Nephron progenitor cell (in vitro differentiated cells): ENCODE data around the gene CHST5.
A peak's percentile ranks its signal among the peaks of the same experiment; 100 is the strongest.

Experiments
- DNase-seq: peaks from one replicate; pipeline ENCODE4 v3.0.0; 2021
- H3K27ac Mint-ChIP-seq: 2 replicates; pipeline ENCODE4 v1.8.0; 2021; ENCODE audit warnings: mild to moderate bottlenecking, moderate library complexity, mixed read lengths
- H3K27me3 Mint-ChIP-seq: 2 replicates; pipeline ENCODE4 v1.8.0; 2021; ENCODE audit warnings: mild to moderate bottlenecking, low read depth, mixed read lengths; ENCODE audit not compliant: poor library complexity
- H3K36me3 Mint-ChIP-seq: 2 replicates; pipeline ENCODE4 v1.8.0; 2021; ENCODE audit warnings: low read depth, mixed read lengths
- H3K4me1 Mint-ChIP-seq: 2 replicates; pipeline ENCODE4 v1.8.0; 2021; ENCODE audit warnings: mixed read lengths
- H3K4me3 Mint-ChIP-seq: 2 replicates; pipeline ENCODE4 v1.8.0; 2021; ENCODE audit warnings: mild to moderate bottlenecking, moderate library complexity, mixed read lengths
- H3K9me3 Mint-ChIP-seq: 2 replicates; pipeline ENCODE4 v1.8.0; 2021; ENCODE audit warnings: mild to moderate bottlenecking, moderate library complexity, mixed read lengths
- TF ChIP-seq, protein P1 (sequence below): fragments of 200-600 bp; sonication (generic); IDR thresholded peaks from 2 replicates; pipeline ENCODE4 v1.5.0; 2021; ENCODE audit warnings: antibody characterized with exemption

Gene CHST5

DNA sequence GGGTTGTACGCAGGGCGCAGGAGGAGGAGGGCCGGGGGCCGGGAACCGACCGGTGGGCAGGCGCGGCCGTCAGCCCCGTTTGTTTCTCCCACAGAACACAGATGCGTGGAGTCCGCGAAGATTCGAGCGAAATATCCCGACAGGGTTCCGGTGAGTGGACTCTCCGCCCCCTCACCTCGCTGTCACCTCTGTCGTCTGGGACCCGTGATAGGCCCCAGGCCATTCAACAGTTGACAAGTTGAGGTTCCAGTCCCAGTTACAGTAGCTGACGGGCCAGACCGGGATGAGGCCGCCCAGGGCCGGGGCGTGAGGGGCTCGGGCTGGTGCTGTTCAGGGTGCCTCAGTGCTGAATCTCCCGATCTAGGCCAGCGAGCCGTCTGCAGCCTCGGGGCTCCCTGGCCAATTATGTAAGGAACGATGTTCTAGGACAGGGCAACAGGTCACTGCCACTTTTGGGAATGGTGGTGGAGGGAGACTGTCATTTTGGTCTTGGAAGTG, 30.9 kb upstream of the CHST5 start:
- peak; percentile 56 for DNase-seq
- Mint-ChIP-seq H3K9me3 (no peaks in the 10 kb centered on the region), H3K36me3 (peaks cover 18% of the 10 kb centered on the region), H3K4me1 (peaks cover 36% of the 10 kb centered on the region), H3K27me3 (peaks cover 6% of the 10 kb centered on the region), H3K27ac (no peak overlapping the region), H3K4me3 (peak overlapping the region; percentile 97)
- TF ChIP-seq, protein P1, sequence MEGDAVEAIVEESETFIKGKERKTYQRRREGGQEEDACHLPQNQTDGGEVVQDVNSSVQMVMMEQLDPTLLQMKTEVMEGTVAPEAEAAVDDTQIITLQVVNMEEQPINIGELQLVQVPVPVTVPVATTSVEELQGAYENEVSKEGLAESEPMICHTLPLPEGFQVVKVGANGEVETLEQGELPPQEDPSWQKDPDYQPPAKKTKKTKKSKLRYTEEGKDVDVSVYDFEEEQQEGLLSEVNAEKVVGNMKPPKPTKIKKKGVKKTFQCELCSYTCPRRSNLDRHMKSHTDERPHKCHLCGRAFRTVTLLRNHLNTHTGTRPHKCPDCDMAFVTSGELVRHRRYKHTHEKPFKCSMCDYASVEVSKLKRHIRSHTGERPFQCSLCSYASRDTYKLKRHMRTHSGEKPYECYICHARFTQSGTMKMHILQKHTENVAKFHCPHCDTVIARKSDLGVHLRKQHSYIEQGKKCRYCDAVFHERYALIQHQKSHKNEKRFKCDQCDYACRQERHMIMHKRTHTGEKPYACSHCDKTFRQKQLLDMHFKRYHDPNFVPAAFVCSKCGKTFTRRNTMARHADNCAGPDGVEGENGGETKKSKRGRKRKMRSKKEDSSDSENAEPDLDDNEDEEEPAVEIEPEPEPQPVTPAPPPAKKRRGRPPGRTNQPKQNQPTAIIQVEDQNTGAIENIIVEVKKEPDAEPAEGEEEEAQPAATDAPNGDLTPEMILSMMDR, result no peak

DNA sequence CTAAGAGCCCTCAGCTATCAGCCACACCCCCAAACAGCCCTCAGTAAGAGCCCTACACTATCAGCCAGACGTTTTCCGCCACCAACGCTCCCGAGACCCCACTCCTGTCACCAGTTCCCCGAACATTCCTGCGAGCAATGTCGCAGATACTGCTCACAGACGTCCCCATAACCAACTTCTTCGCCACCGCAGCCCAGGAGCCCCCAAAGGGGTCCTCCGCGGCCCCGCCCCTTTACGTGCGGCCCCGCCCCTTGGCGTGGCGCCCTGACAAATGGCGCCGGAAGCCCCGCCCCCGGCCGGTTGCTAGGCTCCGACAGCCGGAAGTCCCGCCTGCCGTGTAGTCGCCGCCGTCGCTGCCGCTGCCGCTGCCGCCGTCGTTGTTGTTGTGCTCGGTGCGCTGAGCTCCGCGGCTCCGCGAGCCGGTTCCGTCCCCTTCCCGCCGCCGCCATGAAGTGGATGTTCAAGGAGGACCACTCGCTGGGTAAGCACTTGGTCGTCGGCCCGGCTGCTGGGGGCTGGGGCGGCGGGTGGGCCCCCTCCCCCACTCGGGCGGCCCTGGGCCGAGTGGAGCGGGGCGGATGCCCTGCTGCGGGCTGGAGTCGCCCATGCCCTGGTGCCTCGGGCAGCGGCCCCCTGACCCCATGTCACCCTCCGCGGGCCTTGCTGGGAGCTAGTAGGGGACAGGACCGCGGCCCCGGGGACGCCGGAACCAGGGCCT, 30.3 kb upstream of the CHST5 start, which contains the start of gene GABARAPL2:
Gene GABARAPL2 (plus strand): TSS at position 340 of the 718 bp plus-strand sequence. CDS start 108 bp downstream, at position 448.
- H3K27ac Mint-ChIP-seq, result peak within 1 kb of the TSS; percentile 50
- H3K9me3 Mint-ChIP-seq, result no peaks in the 10 kb centered on the region

DNA sequence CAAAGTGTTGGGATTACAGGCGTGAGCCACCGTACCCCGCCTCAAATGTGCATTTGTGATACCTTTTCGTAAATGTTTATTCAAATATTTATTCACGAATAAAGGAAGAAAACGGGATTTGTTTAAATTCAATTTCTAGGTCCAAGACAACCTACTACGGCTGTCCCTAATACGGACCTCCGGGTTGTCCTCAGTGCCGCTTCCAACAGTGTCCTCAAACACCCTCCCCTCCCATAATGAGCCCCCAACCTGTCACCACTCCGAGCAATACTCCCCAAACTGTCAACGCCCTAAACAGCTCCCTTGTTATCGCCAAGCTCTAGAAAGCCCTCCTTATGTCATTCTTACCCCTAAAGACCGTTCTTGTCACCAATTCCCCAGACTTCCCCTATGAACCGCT, 29.7 kb upstream of the CHST5 start:
- TF ChIP-seq, protein P1, result no peak
- H3K36me3 Mint-ChIP-seq, result peaks cover 18% of the 10 kb centered on the region
- H3K4me3 Mint-ChIP-seq, result peak overlapping the region; percentile 97
- peak overlapping the region; percentile 50 for H3K27ac Mint-ChIP-seq
- no peaks in the 10 kb centered on the region for H3K9me3 Mint-ChIP-seq
- DNase-seq, result no peak
- H3K27me3 Mint-ChIP-seq, result peaks cover 6% of the 10 kb centered on the region
- peaks cover 39% of the 10 kb centered on the region for H3K4me1 Mint-ChIP-seq

More for the DNA sequence above, 30.3 kb upstream of the CHST5 start, which contains the start of gene GABARAPL2:
- Mint-ChIP-seq H3K36me3 (peaks cover 18% of the 10 kb centered on the region), H3K27me3 (peaks cover 6% of the 10 kb centered on the region), H3K4me1 (peaks cover 36% of the 10 kb centered on the region), H3K4me3 (peak within 1 kb of the TSS; percentile 97)
- peak; percentile 98 for DNase-seq
- TF ChIP-seq, protein P1, result no peak

DNA sequence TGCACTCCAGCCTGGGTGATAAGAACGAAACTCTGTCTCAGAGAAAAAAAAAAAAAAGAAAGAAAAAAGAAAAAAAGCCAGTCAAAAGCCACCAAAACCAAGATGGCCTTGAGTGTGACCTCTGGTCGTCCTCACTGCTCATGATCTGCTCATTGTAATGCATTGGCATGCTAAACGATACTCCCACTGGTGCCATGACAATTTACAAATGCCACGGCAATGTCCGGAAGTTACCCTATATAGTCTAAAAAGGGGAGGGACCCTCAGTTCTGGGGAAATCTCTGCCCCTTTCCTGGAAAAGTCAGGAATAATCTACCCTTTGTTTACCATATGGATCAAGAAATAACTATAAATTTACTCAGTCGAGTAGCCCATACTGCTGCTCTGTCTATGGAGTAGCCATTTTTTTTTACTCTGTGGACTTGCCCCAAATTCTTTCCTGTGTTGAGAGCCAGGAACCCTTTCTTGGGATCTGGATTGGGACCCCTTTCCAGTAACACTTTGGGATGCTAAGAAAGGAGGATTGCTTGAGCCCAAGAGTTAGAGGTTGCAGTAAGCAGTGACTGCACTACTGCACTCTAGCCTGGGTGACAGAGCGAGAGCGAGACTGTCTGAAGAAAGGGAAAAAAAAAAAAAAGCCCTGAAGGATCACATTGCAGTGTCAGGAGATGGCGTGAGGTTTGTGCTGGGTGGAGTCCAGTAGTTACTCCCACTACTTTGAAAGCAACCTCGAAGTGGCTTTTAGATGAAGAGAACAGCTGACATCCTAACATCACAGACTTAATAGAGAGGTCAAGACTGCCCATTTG, 23.9 kb upstream of the CHST5 start:
- TF ChIP-seq, protein P1, result no peak
- Mint-ChIP-seq H3K4me1 (peaks cover 54% of the 10 kb centered on the region), H3K4me3 (peak overlapping the region; percentile 65), H3K36me3 (no peaks in the 10 kb centered on the region), H3K27me3 (peaks cover 3% of the 10 kb centered on the region), H3K27ac (peak overlapping the region; percentile 99), H3K9me3 (no peaks in the 10 kb centered on the region)
- peak; percentile 31 for DNase-seq

DNA sequence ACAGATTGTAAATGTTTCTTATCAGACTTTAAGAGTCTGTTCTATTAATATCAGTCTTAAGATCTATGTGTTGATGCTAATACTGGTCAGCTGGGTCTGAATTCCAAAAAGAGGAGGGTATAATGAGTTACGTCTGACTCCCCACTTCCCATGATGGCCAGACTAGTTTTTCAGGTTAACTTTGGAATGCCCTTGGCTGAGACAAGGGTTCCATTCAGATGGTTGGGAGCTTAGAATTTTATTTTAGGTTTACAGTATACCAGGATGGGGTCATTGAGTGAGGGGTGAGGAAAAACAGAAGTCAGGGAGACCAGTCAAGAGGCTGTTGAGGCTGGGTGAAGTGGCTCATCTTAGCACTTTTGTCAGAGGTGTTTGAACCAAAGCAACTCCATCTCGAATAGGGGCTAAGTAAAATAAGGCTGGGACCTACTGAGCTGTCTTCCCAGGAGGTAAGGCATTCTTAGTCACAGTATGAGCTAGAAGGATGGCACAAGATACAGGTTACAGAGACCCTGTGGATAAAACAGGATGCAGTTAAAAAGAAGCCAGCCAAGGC, 23.0 kb upstream of the CHST5 start:
- no peak overlapping the region for H3K4me3 Mint-ChIP-seq
- peaks cover 3% of the 10 kb centered on the region for H3K27me3 Mint-ChIP-seq
- no peaks in the 10 kb centered on the region for H3K36me3 Mint-ChIP-seq
- H3K9me3 Mint-ChIP-seq, result no peaks in the 10 kb centered on the region
- no peak for DNase-seq
- H3K27ac Mint-ChIP-seq, result peak overlapping the region; percentile 99
- peaks cover 61% of the 10 kb centered on the region for H3K4me1 Mint-ChIP-seq
- TF ChIP-seq, protein P1, result no peak
